Stimulated activated naive CD8-positive, alpha-beta T cell treated with anti-CD3 and anti-CD28 coated beads, Interleukin-15, Interleukin-2, amounts not matched to agents 100 ng/mL and 50 ng/mL, for 24 hours (primary cell): ENCODE results near the gene CEP63.

ENCODE experiments used
- H3K27ac Mint-ChIP-seq: one replicate; pipeline ENCODE4 v1.8.0; 2021; ENCODE audit warnings: mild to moderate bottlenecking, mixed read lengths
- H3K27me3 Mint-ChIP-seq: one replicate; pipeline ENCODE4 v1.8.0; 2021; ENCODE audit warnings: mixed read lengths
- H3K36me3 Mint-ChIP-seq: one replicate; pipeline ENCODE4 v1.8.0; 2021; ENCODE audit warnings: low read depth, mixed read lengths
- H3K4me1 Mint-ChIP-seq: one replicate; pipeline ENCODE4 v1.8.0; 2021; ENCODE audit warnings: low read depth, mixed read lengths
- H3K4me3 Mint-ChIP-seq: one replicate; pipeline ENCODE4 v1.8.0; 2021; ENCODE audit warnings: mild to moderate bottlenecking, mixed read lengths
- H3K9me3 Mint-ChIP-seq: one replicate; pipeline ENCODE4 v1.8.0; 2021; ENCODE audit warnings: mixed read lengths

The CEP63 gene

DNA sequence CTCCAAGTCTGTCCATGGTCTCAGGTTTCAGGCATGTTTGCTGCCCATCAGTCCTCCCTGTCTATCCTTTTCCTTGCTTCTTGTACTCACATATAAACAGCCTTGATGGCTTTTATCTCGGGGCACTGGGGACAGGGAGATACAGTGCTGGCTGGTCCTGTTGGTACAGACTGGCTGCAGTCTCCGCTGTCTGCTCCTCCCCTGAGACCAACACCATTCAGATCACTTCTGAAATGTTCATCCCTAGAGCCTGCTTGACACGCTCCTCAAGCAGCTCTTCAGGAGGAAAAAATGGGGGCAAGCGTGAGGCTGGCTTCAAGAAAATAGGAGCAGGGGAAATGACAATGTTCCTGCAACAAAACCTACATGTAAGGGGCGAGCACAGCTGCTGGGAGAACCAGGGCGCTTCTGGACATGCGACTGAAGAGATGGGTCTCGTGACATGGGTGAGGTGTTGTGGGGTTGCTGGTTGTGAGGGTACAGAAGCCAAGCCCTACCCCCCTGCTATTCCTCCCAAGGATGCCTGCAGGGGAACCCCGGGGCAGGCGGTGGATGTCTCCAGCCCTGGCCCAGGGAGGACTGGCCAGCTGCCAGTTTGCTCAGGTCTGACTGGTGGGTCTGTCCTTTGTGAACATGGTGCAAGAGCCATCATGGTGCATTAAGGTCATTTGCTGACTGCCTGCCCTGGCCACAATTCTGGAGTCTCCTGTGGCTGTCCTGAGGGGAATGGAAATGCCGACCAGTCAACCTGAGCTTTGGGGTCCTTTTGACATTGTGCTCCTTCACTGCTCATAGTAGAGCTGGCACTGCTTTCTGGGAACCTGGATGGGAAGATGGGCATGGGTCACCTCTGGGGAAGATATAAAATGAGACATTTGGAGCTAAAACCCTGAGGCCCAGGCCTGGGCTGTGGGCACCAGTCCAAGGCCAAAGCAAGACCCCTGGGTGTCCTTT is 124.9 kb downstream of the CEP63 start:
- H3K4me1 Mint-ChIP-seq, result no peaks in the 10 kb centered on the region
- H3K36me3 Mint-ChIP-seq, result no peaks in the 10 kb centered on the region
- peaks cover 3% of the 10 kb centered on the region for H3K27me3 Mint-ChIP-seq
- no peaks in the 10 kb centered on the region for H3K9me3 Mint-ChIP-seq
- H3K4me3 Mint-ChIP-seq, result no peak overlapping the region
- no peak overlapping the region for H3K27ac Mint-ChIP-seq

DNA sequence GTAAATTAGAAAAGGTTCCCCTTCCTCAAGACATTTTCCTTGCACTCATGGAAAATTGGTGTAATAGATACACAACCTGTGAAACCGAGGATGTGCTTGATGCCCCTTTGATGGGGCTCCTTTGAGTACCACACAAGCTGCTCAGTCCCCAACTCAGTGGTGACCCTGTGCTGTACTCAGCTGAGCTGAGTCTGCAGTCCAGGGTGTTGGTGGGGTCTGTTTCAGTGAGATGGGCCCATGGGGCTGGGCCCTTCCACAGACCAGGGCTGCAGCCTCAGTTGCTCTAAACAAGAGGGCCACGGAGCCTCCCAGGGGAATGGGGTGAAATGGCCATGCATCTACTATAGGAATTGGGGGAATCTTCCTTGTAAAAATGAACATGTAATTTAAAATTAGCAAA is 125.7 kb downstream of the CEP63 start:
- H3K4me1 Mint-ChIP-seq, result no peaks in the 10 kb centered on the region
- H3K4me3 Mint-ChIP-seq, result no peak overlapping the region
- H3K9me3 Mint-ChIP-seq, result no peaks in the 10 kb centered on the region
- H3K27me3 Mint-ChIP-seq, result no peaks in the 10 kb centered on the region
- no peaks in the 10 kb centered on the region for H3K36me3 Mint-ChIP-seq
- H3K27ac Mint-ChIP-seq, result no peak overlapping the region

- H3K9me3 Mint-ChIP-seq, result no peaks in the 10 kb centered on the region
- H3K27ac Mint-ChIP-seq, result no peak overlapping the region
- H3K4me3 Mint-ChIP-seq, result no peak overlapping the region
- H3K27me3 Mint-ChIP-seq, result no peaks in the 10 kb centered on the region
- no peaks in the 10 kb centered on the region for H3K4me1 Mint-ChIP-seq
- H3K36me3 Mint-ChIP-seq, result no peaks in the 10 kb centered on the region
Measured at GRCh38 chr3:134613006-134613520, 127.2 kb downstream of the CEP63 start.

DNA sequence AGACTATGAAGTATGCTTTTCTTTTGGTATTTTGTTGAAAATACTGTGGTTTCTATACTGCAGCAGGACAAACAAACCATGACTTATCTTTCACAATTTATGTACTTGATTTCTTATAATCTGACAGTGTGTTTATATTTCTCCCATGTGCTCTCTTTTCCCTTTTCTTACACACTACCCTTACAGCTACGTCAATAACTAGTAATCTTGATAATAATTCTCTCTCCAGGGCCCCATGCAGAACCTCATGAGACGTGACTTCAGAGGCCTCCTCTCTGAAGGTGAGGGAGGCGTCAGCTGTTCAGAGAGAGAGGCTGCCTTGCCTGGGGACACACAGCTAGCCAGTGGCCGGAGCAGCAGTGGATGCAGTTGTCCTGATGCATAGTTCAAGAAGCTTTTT is 129.1 kb downstream of the CEP63 start:
- Mint-ChIP-seq H3K27me3 (no peaks in the 10 kb centered on the region), H3K4me3 (no peak overlapping the region), H3K27ac (no peak overlapping the region), H3K9me3 (no peaks in the 10 kb centered on the region), H3K36me3 (no peaks in the 10 kb centered on the region), H3K4me1 (no peaks in the 10 kb centered on the region)

- Mint-ChIP-seq H3K27me3 (no peaks in the 10 kb centered on the region), H3K9me3 (no peaks in the 10 kb centered on the region), H3K27ac (no peak overlapping the region), H3K4me3 (no peak overlapping the region), H3K36me3 (no peaks in the 10 kb centered on the region), H3K4me1 (no peaks in the 10 kb centered on the region)
Measured at GRCh38 chr3:134615743-134616142, 129.9 kb downstream of the CEP63 start.

GRCh38 chr3:134617608-134618477 is 132.0 kb downstream of the CEP63 start:
- H3K4me1 Mint-ChIP-seq, result no peaks in the 10 kb centered on the region
- no peaks in the 10 kb centered on the region for H3K36me3 Mint-ChIP-seq
- no peak overlapping the region for H3K4me3 Mint-ChIP-seq
- no peak overlapping the region for H3K27ac Mint-ChIP-seq
- no peaks in the 10 kb centered on the region for H3K27me3 Mint-ChIP-seq
- H3K9me3 Mint-ChIP-seq, result no peaks in the 10 kb centered on the region

GRCh38 chr3:134618478-134619300 is 132.8 kb downstream of the CEP63 start:
- Mint-ChIP-seq H3K4me1 (no peaks in the 10 kb centered on the region), H3K27ac (no peak overlapping the region), H3K27me3 (no peaks in the 10 kb centered on the region), H3K4me3 (no peak overlapping the region), H3K9me3 (no peaks in the 10 kb centered on the region), H3K36me3 (no peaks in the 10 kb centered on the region)

DNA sequence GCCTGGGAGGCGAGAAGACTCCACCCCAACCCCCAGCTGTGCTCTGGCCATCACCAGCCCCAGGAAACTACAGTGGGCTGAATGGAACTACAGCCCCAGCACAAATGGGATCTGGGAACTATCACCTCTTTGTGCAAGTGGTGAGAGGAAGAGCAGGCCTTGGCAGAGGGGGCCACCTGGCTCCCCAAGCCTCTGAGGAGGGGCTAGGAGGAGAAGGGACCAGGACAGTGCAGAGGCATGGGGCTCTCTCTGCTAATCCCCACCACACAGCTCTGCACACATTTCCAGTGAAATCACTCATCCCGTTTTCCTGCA is 133.4 kb downstream of the CEP63 start:
- Mint-ChIP-seq H3K36me3 (no peaks in the 10 kb centered on the region), H3K4me3 (no peak overlapping the region), H3K4me1 (no peaks in the 10 kb centered on the region), H3K27ac (no peak overlapping the region), H3K27me3 (no peaks in the 10 kb centered on the region), H3K9me3 (no peaks in the 10 kb centered on the region)

DNA sequence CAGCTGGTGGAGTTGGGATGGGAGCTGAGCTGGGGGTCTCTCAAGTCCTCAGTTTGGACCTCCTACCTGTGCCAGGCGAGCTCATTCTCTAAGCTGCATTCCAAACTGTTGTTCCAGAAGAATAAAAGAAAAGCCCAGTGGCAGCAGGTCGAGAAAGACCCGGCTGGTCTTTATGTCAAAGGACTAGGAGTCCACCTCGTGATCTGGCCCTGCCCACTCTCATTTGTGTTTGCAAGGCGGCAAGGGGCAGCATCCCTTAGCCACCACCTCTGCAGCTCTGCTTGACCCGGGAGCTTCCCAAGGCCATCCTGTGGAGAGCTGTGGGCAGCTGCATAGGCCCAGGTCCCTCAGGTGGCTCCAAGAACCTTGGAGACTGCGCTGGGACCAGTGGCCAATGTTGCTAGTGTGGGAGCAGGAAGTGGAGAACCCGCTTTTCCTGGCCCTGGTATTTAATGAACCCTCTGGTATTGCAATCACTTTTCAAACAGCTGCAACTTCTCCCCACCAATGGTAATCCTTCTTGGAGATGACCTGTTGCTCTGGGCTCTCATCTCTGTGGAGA is 134.1 kb downstream of the CEP63 start:
- H3K4me1 Mint-ChIP-seq, result no peaks in the 10 kb centered on the region
- no peaks in the 10 kb centered on the region for H3K9me3 Mint-ChIP-seq
- H3K27ac Mint-ChIP-seq, result no peak overlapping the region
- H3K4me3 Mint-ChIP-seq, result no peak overlapping the region
- no peaks in the 10 kb centered on the region for H3K27me3 Mint-ChIP-seq
- no peaks in the 10 kb centered on the region for H3K36me3 Mint-ChIP-seq

GRCh38 chr3:134620476-134621115 is 134.7 kb downstream of the CEP63 start:
- Mint-ChIP-seq H3K4me1 (no peaks in the 10 kb centered on the region), H3K36me3 (no peaks in the 10 kb centered on the region), H3K9me3 (no peaks in the 10 kb centered on the region), H3K27me3 (no peaks in the 10 kb centered on the region), H3K4me3 (no peak overlapping the region), H3K27ac (no peak overlapping the region)

GRCh38 chr3:134621854-134622253 is 136.0 kb downstream of the CEP63 start:
- Mint-ChIP-seq H3K9me3 (no peaks in the 10 kb centered on the region), H3K27ac (no peak overlapping the region), H3K4me1 (no peaks in the 10 kb centered on the region), H3K4me3 (no peak overlapping the region), H3K27me3 (no peaks in the 10 kb centered on the region), H3K36me3 (no peaks in the 10 kb centered on the region)

GRCh38 chr3:134622806-134623365 is 137.0 kb downstream of the CEP63 start:
- no peaks in the 10 kb centered on the region for H3K4me1 Mint-ChIP-seq
- no peaks in the 10 kb centered on the region for H3K9me3 Mint-ChIP-seq
- no peaks in the 10 kb centered on the region for H3K27me3 Mint-ChIP-seq
- H3K36me3 Mint-ChIP-seq, result no peaks in the 10 kb centered on the region
- no peak overlapping the region for H3K4me3 Mint-ChIP-seq
- no peak overlapping the region for H3K27ac Mint-ChIP-seq

DNA sequence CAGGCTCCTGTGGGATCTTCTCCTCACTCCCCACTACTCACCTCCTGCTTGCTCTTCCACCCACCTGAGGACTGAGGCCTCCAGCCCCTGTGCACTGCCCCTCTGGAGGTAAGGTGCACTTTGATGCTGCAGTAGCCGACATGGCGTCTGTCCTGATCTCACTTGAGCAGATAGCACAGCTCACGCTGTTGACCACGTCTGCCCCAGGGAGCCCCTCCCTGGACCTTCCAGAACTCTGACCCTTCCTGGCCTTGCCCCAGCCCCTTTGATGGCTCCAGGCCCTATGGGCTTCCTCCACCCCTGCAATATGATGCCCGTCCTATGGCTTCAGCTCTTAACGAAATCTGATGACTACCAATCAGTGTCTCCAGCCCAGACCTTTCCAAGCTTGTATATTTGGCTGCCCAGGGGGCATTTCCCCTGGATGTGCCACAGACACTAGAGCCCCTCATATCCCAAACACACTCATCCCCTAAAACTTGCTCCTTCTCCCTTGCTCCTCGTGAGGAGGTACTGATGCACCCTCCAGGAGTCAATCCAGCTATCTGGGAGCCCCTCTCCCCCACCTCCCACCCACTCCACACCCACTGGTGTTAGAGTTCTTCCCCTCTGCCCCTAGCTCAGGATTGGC is 137.9 kb downstream of the CEP63 start:
- no peaks in the 10 kb centered on the region for H3K4me1 Mint-ChIP-seq
- no peak overlapping the region for H3K4me3 Mint-ChIP-seq
- H3K27me3 Mint-ChIP-seq, result no peaks in the 10 kb centered on the region
- no peaks in the 10 kb centered on the region for H3K36me3 Mint-ChIP-seq
- no peak overlapping the region for H3K27ac Mint-ChIP-seq
- H3K9me3 Mint-ChIP-seq, result peaks cover 1% of the 10 kb centered on the region
